Fibroblast of lung (primary cell): ENCODE measurements around the gene SMG6.

ENCODE experiments used
- EZH2 ChIP-seq: IDR thresholded peaks from 2 replicates; pipeline ENCODE4 v1.5.1; 2012; ENCODE audit warnings: low read length, control low read depth, mild to moderate bottlenecking; ENCODE audit errors: missing control alignments
- TF ChIP-seq, protein P1 (sequence below), 2 donors: IDR thresholded peaks in 1 of 2; conservative IDR thresholded peaks in 1 of 2; 1 replicate in 1 of 2; 2 replicates in 1 of 2; pipeline ENCODE4 v1.5.1; 2011 to 2012; ENCODE audit warnings: low read length in 2 of 2, control low read depth in 1 of 2, inconsistent platforms in 1 of 2, low read depth in 1 of 2, mild to moderate bottlenecking in 1 of 2

DNA sequence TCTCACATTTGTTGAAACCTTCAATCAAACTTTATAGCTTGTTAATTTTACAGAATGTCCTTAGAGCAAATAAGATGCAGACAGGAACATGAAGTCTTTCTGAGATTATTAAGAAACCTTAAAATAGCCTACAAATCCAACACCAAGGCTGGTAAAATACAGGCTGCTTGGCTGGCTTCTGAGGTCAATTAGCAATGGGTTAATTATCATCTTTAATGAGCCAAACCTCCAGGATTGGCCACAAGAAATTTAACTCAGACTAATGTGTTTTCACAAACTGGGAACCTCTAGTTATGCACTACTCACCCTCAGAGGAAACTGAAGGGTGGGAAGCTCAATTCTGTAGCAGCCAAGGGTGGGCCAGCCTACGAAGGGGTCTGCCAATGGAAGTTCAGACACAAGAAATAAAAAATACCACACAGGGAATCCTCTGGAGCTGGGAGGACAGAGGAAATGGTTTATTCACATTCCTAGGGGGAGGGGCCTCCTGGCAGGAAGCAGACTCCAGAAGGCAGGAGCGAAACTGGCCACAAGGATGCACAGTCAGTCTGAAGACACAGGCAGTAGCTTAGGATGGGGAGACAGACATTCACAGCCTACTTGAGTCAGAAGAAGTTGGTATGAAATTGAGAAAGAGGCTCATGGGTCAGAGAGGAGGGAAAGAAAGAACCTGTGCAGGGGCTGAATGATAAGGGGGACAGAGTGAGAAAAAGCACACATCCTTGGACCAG, 212.6 kb downstream of the SMG6 start:
- TF ChIP-seq, protein P1, sequence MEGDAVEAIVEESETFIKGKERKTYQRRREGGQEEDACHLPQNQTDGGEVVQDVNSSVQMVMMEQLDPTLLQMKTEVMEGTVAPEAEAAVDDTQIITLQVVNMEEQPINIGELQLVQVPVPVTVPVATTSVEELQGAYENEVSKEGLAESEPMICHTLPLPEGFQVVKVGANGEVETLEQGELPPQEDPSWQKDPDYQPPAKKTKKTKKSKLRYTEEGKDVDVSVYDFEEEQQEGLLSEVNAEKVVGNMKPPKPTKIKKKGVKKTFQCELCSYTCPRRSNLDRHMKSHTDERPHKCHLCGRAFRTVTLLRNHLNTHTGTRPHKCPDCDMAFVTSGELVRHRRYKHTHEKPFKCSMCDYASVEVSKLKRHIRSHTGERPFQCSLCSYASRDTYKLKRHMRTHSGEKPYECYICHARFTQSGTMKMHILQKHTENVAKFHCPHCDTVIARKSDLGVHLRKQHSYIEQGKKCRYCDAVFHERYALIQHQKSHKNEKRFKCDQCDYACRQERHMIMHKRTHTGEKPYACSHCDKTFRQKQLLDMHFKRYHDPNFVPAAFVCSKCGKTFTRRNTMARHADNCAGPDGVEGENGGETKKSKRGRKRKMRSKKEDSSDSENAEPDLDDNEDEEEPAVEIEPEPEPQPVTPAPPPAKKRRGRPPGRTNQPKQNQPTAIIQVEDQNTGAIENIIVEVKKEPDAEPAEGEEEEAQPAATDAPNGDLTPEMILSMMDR (conservative IDR thresholded peaks at IDR 0.05 in 1 of 2, IDR thresholded peaks at IDR 0.05 in 1 of 2; ENCODE audit: low read depth in 1 of 2, low read length in 2 of 2) = peak; percentile 51 to 67
- no peak for TF ChIP-seq EZH2
